WTC11 (cell line): ENCODE results near the gene ZNF483.

ENCODE experiments used
- CTCF ChIP-seq: fragments of 200-600 bp; IDR thresholded peaks from 2 replicates; pipeline ENCODE4 v1.8.0; 2022; ENCODE audit warnings: antibody characterized with exemption
- FOXJ3 ChIP-seq: sonication (generic); formaldehyde crosslinking; IDR thresholded peaks from 2 replicates; pipeline ENCODE4 v1.9.0; 2021; ENCODE audit warnings: missing genetic modification reagents, mild to moderate bottlenecking, borderline replicate concordance
- ZBTB21 ChIP-seq: sonication (generic); formaldehyde crosslinking; IDR thresholded peaks from 2 replicates; pipeline ENCODE4 v1.8.1; 2023; ENCODE audit warnings: mild to moderate bottlenecking, missing genetic modification reagents, borderline replicate concordance
- TF ChIP-seq, protein P1 (sequence below): fragments of 250-450 bp; sonication (Bioruptor Pico); IDR thresholded peaks from 2 replicates; pipeline ENCODE4 v1.9.0; 2021; ENCODE audit warnings: mild to moderate bottlenecking, borderline replicate concordance

- TF ChIP-seq ZBTB21 (CRISPR knock-in tag) (no peak), FOXJ3 (CRISPR knock-in tag) (no peak), CTCF (no peak)
- TF ChIP-seq, protein P1, sequence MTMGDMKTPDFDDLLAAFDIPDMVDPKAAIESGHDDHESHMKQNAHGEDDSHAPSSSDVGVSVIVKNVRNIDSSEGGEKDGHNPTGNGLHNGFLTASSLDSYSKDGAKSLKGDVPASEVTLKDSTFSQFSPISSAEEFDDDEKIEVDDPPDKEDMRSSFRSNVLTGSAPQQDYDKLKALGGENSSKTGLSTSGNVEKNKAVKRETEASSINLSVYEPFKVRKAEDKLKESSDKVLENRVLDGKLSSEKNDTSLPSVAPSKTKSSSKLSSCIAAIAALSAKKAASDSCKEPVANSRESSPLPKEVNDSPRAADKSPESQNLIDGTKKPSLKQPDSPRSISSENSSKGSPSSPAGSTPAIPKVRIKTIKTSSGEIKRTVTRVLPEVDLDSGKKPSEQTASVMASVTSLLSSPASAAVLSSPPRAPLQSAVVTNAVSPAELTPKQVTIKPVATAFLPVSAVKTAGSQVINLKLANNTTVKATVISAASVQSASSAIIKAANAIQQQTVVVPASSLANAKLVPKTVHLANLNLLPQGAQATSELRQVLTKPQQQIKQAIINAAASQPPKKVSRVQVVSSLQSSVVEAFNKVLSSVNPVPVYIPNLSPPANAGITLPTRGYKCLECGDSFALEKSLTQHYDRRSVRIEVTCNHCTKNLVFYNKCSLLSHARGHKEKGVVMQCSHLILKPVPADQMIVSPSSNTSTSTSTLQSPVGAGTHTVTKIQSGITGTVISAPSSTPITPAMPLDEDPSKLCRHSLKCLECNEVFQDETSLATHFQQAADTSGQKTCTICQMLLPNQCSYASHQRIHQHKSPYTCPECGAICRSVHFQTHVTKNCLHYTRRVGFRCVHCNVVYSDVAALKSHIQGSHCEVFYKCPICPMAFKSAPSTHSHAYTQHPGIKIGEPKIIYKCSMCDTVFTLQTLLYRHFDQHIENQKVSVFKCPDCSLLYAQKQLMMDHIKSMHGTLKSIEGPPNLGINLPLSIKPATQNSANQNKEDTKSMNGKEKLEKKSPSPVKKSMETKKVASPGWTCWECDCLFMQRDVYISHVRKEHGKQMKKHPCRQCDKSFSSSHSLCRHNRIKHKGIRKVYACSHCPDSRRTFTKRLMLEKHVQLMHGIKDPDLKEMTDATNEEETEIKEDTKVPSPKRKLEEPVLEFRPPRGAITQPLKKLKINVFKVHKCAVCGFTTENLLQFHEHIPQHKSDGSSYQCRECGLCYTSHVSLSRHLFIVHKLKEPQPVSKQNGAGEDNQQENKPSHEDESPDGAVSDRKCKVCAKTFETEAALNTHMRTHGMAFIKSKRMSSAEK (CRISPR knock-in tag): no peak
Measured at GRCh38 chr9:111484572-111484894, 40.4 kb upstream of the ZNF483 start.
